Endometrium (tissue), 2 donors: ENCODE measurements around the gene DOCK9.
A peak's percentile ranks its signal among the peaks of the same experiment; 100 is the strongest.

Source experiments
- FAIRE-seq: peaks from 2 replicates; lab custom pipeline; 2012; peaks lifted over from hg19 to GRCh38; lab: Jason Lieb, UNC
- donor health status: control.
- donor health status: control.

Gene DOCK9

GRCh38 chr13:98848746-98849145, 129.1 kb downstream of the DOCK9 start:
- FAIRE-seq, result no peak

DNA sequence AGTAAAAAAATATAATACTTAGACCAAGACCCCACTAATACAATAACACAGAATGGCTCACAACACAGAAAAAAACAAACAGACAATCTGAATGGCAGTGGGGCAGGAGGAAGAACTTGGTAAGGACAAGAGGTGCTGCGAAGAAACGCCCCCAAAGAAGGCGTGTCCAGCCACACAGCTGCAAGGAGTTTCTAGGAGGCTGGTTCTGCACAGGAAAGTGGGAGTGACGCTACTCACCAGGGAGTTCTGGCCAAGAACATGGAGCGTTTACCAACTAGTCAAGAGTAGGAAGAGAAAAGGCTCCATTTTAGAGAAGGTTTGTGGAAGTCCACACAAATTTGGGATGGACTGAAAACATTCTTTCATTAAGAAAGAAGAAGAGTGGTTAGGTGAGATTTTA, 130.1 kb downstream of the DOCK9 start:
- FAIRE-seq, result no peak

- FAIRE-seq, result no peak
Observed at GRCh38 chr13:98846986-98847385, 130.9 kb downstream of the DOCK9 start.

GRCh38 chr13:98846521-98846920, 131.3 kb downstream of the DOCK9 start:
- no peak for FAIRE-seq

DNA sequence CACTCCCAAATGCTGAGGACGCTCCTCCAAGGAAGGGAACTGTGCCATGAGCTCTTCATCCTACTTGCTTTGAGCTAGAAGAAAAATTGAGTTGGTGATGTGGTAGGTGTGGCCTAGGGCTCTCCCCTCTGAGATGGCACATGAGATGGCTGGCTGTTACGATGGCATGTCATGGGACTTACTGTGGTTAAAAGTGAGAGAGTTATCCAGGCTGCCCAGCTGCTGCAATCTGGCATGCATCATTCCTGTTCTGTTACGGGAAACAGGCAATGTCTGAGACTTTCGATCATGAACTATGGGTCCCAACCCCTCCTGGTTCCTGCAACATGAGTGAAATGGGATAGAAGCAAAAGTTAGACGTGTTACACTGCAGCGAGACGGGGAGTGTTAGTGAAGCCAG, 132.1 kb downstream of the DOCK9 start:
- FAIRE-seq, result no peak

- FAIRE-seq, result no peak
Observed at GRCh38 chr13:98844021-98844420, 133.8 kb downstream of the DOCK9 start.

DNA sequence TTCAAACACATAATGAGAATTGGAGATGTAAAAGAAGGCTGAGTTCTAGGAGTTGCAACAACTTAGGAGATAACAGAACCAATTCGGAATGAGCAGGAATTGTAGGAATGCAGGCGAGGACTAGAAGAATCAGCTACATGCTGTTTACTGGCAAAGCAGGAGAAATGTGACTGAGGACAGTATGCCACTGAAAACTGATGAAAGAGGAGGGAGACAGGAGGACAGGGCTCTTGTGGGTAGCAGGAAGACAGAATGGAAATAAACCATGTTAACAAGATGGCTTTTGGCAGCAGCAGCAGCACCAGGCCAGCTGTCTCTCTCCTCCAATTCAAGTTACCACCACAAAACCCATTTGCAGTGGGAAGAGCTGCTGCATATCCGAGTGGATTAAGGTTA, 134.4 kb downstream of the DOCK9 start:
- no peak for FAIRE-seq

DNA sequence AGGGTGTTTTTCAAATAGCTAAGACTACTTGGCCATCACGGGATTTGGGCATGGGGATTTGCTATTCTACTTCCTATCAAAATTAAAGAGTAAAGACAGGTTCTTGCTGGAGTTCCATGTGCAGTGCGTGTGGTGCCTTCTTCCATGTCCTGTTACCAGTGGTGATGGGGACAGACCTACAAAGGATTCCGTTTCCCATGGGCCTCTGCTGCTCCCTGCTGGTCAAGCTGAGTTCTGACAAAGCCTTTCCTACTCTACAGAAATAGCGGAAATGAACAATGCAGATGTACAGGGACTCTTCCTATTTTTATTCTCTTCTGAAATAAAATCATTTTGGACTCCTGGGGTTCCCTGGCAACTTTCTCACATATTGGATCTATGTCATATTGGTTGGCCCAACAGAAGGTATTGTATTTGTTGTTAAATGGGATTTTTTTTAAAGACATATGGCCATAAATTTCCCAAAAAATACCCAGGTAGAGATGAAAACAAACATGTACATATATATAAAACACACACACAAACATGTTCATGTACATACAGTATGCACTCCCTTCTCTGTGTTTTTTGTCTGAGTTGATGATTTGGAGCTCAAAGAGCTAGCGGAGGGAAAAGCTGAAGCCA, 134.9 kb downstream of the DOCK9 start:
- FAIRE-seq, result peak; percentile 4

- FAIRE-seq, result no peak
Observed at GRCh38 chr13:98842070-98842469, 135.8 kb downstream of the DOCK9 start.

GRCh38 chr13:98839856-98840769, 137.8 kb downstream of the DOCK9 start:
- FAIRE-seq, result no peak

GRCh38 chr13:98838776-98839175, 139.1 kb downstream of the DOCK9 start:
- FAIRE-seq, result no peak

- FAIRE-seq, result no peak
Observed at GRCh38 chr13:98837896-98838295, 140.0 kb downstream of the DOCK9 start.

DNA sequence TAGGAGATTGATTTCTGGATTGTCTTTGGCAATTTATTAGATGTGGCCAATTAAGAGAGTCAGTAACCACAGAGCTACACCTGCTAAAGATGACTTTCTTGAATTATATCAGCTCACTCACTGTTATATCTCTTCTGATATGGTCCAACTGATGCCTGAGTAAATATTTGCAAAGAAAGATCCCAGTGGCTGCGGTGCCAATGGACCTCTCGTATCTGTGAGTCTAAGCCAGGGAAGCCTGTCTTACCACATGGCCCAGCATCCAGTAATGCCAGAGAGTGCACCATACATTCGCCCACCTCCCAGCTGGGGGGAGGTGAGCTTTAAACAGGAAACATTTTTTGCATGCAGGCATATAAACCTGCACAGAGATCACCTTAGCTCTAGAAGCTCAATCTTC, 142.7 kb downstream of the DOCK9 start:
- FAIRE-seq, result no peak

DNA sequence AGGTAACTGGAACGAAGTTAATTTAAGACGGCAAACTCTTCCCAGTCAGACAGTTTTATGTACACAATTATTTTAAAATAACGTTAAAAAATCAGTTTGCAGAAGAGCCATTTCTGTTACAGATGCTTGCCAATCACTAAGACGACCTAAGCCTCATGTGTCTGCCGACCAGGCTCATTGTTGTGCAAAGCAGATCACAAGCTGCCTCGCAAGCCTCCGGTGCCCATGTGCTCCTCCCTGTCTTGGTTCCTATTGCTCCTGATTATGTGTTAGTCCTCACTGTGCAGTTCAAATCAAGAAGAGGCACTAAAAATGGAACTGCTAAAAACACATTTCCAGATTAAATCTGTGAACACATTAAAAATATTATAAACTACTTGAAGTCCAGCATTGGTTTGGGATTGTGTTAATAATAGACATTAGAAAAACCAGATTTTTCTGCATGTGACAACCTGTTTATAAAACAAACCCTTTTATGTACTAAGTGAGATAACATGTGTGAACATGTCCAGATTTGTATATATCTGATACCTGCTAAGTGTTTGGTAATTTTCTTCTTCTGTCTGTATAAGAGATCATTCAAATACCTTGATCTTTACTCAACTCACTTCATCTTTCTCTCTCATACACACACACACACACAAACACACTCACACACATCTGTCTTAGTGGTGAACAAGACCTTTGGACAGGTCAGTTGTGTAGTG, 143.5 kb downstream of the DOCK9 start:
- FAIRE-seq, result peak; percentile 33

DNA sequence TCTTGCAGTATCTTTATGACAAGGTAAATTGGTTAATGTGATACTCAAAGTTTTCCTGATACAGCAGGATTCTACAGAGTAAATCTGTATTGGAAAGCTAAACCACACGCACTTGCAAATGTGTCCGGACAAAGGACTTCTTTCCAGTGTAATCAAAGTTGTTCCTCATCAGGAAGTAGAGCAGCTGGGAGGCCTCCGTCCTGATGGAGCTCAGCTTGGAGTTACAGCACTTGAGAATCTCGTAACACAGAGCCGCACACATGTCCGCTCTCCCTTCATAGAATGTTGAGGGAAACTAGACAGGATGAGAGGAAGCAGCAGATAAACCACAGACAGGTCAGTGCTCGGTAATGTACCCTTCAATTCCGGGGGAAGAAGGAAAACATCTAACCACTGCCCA, 146.6 kb downstream of the DOCK9 start:
- no peak for FAIRE-seq

GRCh38 chr13:98829541-98829940, 148.3 kb downstream of the DOCK9 start:
- no peak for FAIRE-seq

DNA sequence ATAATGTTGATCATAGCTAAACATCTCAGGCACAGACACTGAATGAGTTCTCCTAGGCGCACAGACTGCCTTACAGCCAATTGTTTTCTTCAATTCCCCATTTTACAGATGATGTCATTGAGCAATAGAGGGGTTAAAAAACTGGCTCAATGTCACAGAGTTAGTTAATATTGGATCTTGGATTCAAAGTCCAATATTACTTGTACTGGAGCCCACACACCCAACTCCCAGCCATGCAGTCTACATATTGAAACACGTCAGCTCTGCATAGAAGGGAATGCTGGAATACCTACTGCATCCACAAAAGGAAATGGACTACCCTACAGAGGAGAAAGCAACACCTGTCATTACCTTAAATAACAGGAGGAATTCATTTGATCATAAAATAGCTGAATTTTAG, 149.2 kb downstream of the DOCK9 start:
- FAIRE-seq, result no peak

GRCh38 chr13:98827449-98827848, 150.4 kb downstream of the DOCK9 start:
- no peak for FAIRE-seq

GRCh38 chr13:98826146-98826545, 151.7 kb downstream of the DOCK9 start:
- no peak for FAIRE-seq

DNA sequence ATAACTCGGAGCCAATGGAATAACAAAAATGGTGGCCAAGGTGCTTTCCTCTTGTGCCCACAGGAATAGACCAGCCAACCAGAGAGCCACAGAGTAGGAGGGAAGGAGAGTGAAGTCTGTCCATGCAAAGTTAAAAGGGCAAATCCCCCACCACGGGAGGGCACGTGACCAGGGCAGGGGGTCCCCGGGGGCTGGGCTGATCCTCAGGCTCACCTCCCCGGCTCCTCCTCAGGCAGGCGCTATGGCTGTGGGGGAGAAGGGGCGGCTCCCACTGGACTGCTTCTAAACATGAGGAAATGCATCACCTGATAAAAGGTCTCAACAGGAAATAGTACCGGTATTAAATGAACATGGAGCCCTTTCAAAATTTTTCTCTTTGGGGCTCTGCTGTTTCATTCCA, 152.2 kb downstream of the DOCK9 start:
- no peak for FAIRE-seq

GRCh38 chr13:98824376-98825160, 153.3 kb downstream of the DOCK9 start:
- no peak for FAIRE-seq

DNA sequence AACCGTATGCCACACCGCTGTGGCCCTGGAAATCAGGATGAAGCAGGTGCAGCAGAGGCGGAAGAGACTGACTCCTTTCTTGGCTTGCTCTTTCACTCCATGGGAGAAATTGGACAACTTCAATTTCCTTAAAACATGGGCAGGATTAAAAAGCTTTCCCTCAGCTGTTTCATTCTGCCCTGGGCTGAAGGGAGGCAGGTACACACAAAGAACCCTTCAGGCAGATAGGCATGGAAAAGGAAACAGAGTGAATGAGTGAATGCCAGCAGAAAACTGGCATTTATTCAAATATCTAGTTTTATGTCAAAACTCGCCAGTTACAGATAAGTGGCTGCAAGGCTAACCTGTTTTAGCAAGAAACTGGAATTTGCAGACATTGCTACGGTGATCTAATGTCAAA, 154.4 kb downstream of the DOCK9 start:
- no peak for FAIRE-seq
